Prostate gland (tissue), 2 donors: ENCODE results near the gene SELENOK. TPM values are rescaled to one million over a fixed set of nuclear protein-coding genes. Genes with fewer than 3 reads are reported as not detected.

Source experiments
- DNase-seq: peaks from one replicate; pipeline ENCODE4 v3.0.0-alpha.2; 2019; ENCODE audit warnings: low spot score
- H3K27ac ChIP-seq, 2 donors: fragments of 200-600 bp; sonication (generic); 2 replicates each; pipeline ENCODE4 v1.5.1; 2017 to 2019
- H3K27me3 ChIP-seq: fragments of 200-600 bp; sonication (generic); replicated peaks from 2 replicates; pipeline ENCODE4 v1.5.1; 2019; ENCODE audit not compliant: insufficient read depth
- H3K36me3 ChIP-seq, 2 donors: fragments of 200-600 bp; sonication (generic); 1 replicate in 1 of 2; 2 replicates in 1 of 2; pipeline versions ENCODE4 v1.5.1 to v1.8.1; 2017 to 2019
- H3K4me1 ChIP-seq: fragments of 200-600 bp; sonication (generic); replicated peaks from 2 replicates; pipeline ENCODE4 v1.5.1; 2019
- H3K4me3 ChIP-seq, 2 donors: fragments of 200-600 bp; sonication (generic); 2 replicates each; pipeline ENCODE4 v1.5.1; 2017 to 2019
- H3K9me3 ChIP-seq: fragments of 200-600 bp; sonication (generic); 2 replicates; pipeline ENCODE4 v1.5.1; 2017
- CTCF ChIP-seq, 4 experiments: fragments of 200-600 bp in 2 of 4; fragments of 450-650 bp in 2 of 4; sonication (generic) in 2 of 4; IDR thresholded peaks; 1 replicate in 3 of 4; 2 replicates in 1 of 4; pipeline ENCODE4 v1.5.1; 2016 to 2019; ENCODE audit warnings: antibody characterized with exemption in 4 of 4, mild to moderate bottlenecking in 2 of 4, moderate library complexity in 2 of 4
- POLR2A ChIP-seq: fragments of 450-650 bp; IDR thresholded peaks from one replicate; pipeline ENCODE4 v1.6.1; 2016; ENCODE audit warnings: antibody characterized with exemption, mild to moderate bottlenecking
- POLR2AphosphoS5 ChIP-seq: sonication (generic); formaldehyde crosslinking; IDR thresholded peaks from one replicate; pipeline ENCODE4 v1.6.1; 2017; ENCODE audit warnings: antibody characterized with exemption
- WGBS: methylation state at CpG from one replicate; pipeline ENCODE4 v1.1.5; 2018; 5-methylcytosine and 5-hydroxymethylcytosine counted together
- intact Hi-C: fragments of 100-400 bp; cut with DNase I; formaldehyde crosslinking; loops from one replicate; pipeline ENCODE4 v1.14.2; 2022
- total RNA-seq, 2 donors: library from RNA; depleted of rRNA; stranded (reverse); fragments of >200 nt; gene quantifications; one replicate each; pipeline ENCODE4 v1.1.0, GENCODE V29; 2016

Gene SELENOK
- total RNA-seq, 2 donors from 2014 or later: 48.5 to 51.1 TPM

GRCh38 chr3:53900666-53901331 is 9.1 kb upstream of the SELENOK start:
- Histone ChIP-seq H3K36me3 (no peaks in the 10 kb centered on the region), H3K27ac (no peak overlapping the region), H3K9me3 (no peaks in the 10 kb centered on the region), H3K27me3 (no peaks in the 10 kb centered on the region), H3K4me1 (no peaks in the 10 kb centered on the region), H3K4me3 (no peak overlapping the region)
- intact Hi-C loops: no loop called here
- no peak for TF ChIP-seq POLR2A
- no peak for TF ChIP-seq POLR2AphosphoS5
- no peak for TF ChIP-seq CTCF (IDR thresholded peaks at IDR 0.05)
- DNase-seq: no peak
- 70% methylated on average over 2 of the region's 2 CpGs for WGBS

- Histone ChIP-seq H3K27ac (no peak overlapping the region), H3K4me3 (no peak overlapping the region), H3K4me1 (no peaks in the 10 kb centered on the region), H3K27me3 (no peaks in the 10 kb centered on the region), H3K36me3 (no peaks in the 10 kb centered on the region), H3K9me3 (no peaks in the 10 kb centered on the region)
- intact Hi-C loops: no loop called here
- TF ChIP-seq POLR2A (no peak), POLR2AphosphoS5 (no peak), CTCF (IDR thresholded peaks at IDR 0.05) (no peak)
- WGBS: 64% methylated on average over 2 of the region's 2 CpGs
- no peak for DNase-seq
Observed at GRCh38 chr3:53899750-53900149, 8.1 kb upstream of the SELENOK start.

- no peaks in the 10 kb centered on the region for H3K27me3 ChIP-seq
- no peaks in the 10 kb centered on the region for H3K4me1 ChIP-seq
- H3K9me3 ChIP-seq: no peaks in the 10 kb centered on the region
- DNase-seq: no peak
- TF ChIP-seq POLR2A (no peak), POLR2AphosphoS5 (no peak), CTCF (IDR thresholded peaks at IDR 0.05) (no peak)
- peak overlapping the region; percentile 72 for H3K4me3 ChIP-seq
- WGBS: 34% methylated on average over 4 of the region's 4 CpGs
- H3K27ac ChIP-seq: peak overlapping the region; percentile 92 to 93
- no peaks in the 10 kb centered on the region for H3K36me3 ChIP-seq
- intact Hi-C loops: no loop called here
Observed at GRCh38 chr3:53892286-53892637, 603 bp upstream of the SELENOK start.

GRCh38 chr3:53890726-53891475 is 758 bp downstream of the SELENOK start:
- Histone ChIP-seq H3K27me3 (no peaks in the 10 kb centered on the region), H3K4me3 (peak overlapping the region; percentile 72), H3K36me3 (no peaks in the 10 kb centered on the region), H3K27ac (peak overlapping the region; percentile 92 to 93), H3K9me3 (no peaks in the 10 kb centered on the region), H3K4me1 (no peaks in the 10 kb centered on the region)
- intact Hi-C loops: no loop called here
- TF ChIP-seq POLR2A: no peak
- TF ChIP-seq POLR2AphosphoS5: no peak
- TF ChIP-seq CTCF (IDR thresholded peaks at IDR 0.05): no peak
- WGBS: 4% methylated on average over 21 of the region's 21 CpGs
- peak; percentile 8 for DNase-seq

GRCh38 chr3:53888232-53888631 is 3.4 kb downstream of the SELENOK start:
- no peaks in the 10 kb centered on the region for H3K36me3 ChIP-seq
- no peaks in the 10 kb centered on the region for H3K4me1 ChIP-seq
- WGBS: 76% methylated on average over 1 of the region's 1 CpG
- no peak for TF ChIP-seq CTCF (IDR thresholded peaks at IDR 0.05)
- TF ChIP-seq POLR2A: no peak
- TF ChIP-seq POLR2AphosphoS5: no peak
- no peaks in the 10 kb centered on the region for H3K9me3 ChIP-seq
- H3K27ac ChIP-seq: no peak overlapping the region
- H3K27me3 ChIP-seq: no peaks in the 10 kb centered on the region
- no peak for DNase-seq
- intact Hi-C loops: no loop called here
- H3K4me3 ChIP-seq: no peak overlapping the region
